Panc1 (cell line): ENCODE data around the gene RALGAPB. TPM values are rescaled to one million over a fixed set of nuclear protein-coding genes. Genes with fewer than 3 reads are reported as not detected.

Experiments used
- ATAC-seq: fragments of 200-7000 bp; cut with Tn5 transposase; 2 replicates; pipeline ENCODE4 v1.9.1; 2020; ENCODE audit warnings: mild to moderate bottlenecking, moderate library complexity
- BruUV-seq: library from RNA; stranded (reverse); fragments of 400-500 nt; replicated peaks from 2 replicates; lab custom pipeline; 2021; lab: Mats Ljungman, UMichigan
- CTCF ChIA-PET: fragments of 300-600 bp; sonication (Branson Sonifier 250); formaldehyde crosslinking; loops from one replicate; lab custom pipeline; 2022; ENCODE audit warnings: antibody characterized with exemption; lab: Charles Lee
- POLR2A ChIA-PET: fragments of 300-600 bp; sonication (Branson Sonifier 250); formaldehyde crosslinking; loops from one replicate; lab custom pipeline; 2022; ENCODE audit warnings: antibody characterized with exemption; lab: Charles Lee
- DNase-seq: peaks from one replicate; pipeline ENCODE4 v3.0.0-alpha.2; 2010; ENCODE audit warnings: low read depth, low spot score
- H3K27ac ChIP-seq: 2 replicates; pipeline ENCODE4 v1.5.1; 2011; ENCODE audit warnings: mild to moderate bottlenecking, low read length, inconsistent platforms
- H3K27me3 ChIP-seq: fragments of 200-500 bp; sonication (Bioruptor generic); 2 replicates; pipeline ENCODE4 v1.6.0; 2014; ENCODE audit warnings: low read length, inconsistent platforms; ENCODE audit not compliant: control insufficient read depth, insufficient read depth
- H3K36me3 ChIP-seq: fragments of 200-500 bp; sonication (Bioruptor generic); 2 replicates; pipeline ENCODE4 v1.5.1; 2014; ENCODE audit warnings: inconsistent platforms, mild to moderate bottlenecking, low read length, moderate library complexity; ENCODE audit not compliant: control insufficient read depth, insufficient read depth
- H3K4me1 ChIP-seq: 2 replicates; pipeline ENCODE4 v1.5.1; 2011; ENCODE audit warnings: inconsistent platforms, mild to moderate bottlenecking, low read length, moderate library complexity; ENCODE audit not compliant: control insufficient read depth, insufficient read depth
- H3K4me3 ChIP-seq, 2 experiments: 2 replicates each; pipeline ENCODE4 v1.5.1; 2011 to 2012; ENCODE audit warnings: low read depth in 2 of 2, low read length in 2 of 2, mild to moderate bottlenecking in 2 of 2, inconsistent platforms in 1 of 2, moderate library complexity in 1 of 2
- H3K9me3 ChIP-seq: fragments of 200-500 bp; sonication (Bioruptor generic); 2 replicates; pipeline ENCODE4 v1.5.1; 2014; ENCODE audit warnings: low read depth, mild to moderate bottlenecking, inconsistent platforms, low read length, moderate library complexity; ENCODE audit not compliant: control insufficient read depth, insufficient read depth
- CTCF ChIP-seq: fragments of 450-650 bp; IDR thresholded peaks from 2 replicates; pipeline ENCODE4 v1.5.1; 2017; ENCODE audit warnings: mild to moderate bottlenecking
- POLR2AphosphoS5 ChIP-seq: IDR thresholded peaks from 2 replicates; pipeline ENCODE4 v1.6.1; 2012; ENCODE audit warnings: mild to moderate bottlenecking, low read depth, low read length, moderate library complexity
- SIN3A ChIP-seq: IDR thresholded peaks from 2 replicates; pipeline ENCODE4 v1.6.1; 2012; ENCODE audit warnings: low read depth, mild to moderate bottlenecking, low read length, moderate library complexity, borderline replicate concordance; ENCODE audit not compliant: insufficient read depth
- TCF7L2 ChIP-seq: IDR thresholded peaks from 2 replicates; pipeline ENCODE4 v1.6.1; 2011; ENCODE audit warnings: mild to moderate bottlenecking, low read depth, low read length, inconsistent platforms
- in situ Hi-C: cut with HindIII; loops from 2 replicates; pipeline ENCODE4 v1.10.0; 2016; ENCODE audit warnings: low sequenced_read_pairs, low pct_unique_long_range_greater_than_20kb
- intact Hi-C: fragments of 100-400 bp; cut with micrococcal nuclease; formaldehyde crosslinking; loops from one replicate; pipeline ENCODE4 v1.10.0; 2022; ENCODE audit not compliant: unreplicated experiment
- total RNA-seq: library from RNA; stranded (reverse); gene quantifications from one replicate; pipeline ENCODE4 v1.2.1, GENCODE V29; 2021; ENCODE audit not compliant: unreplicated experiment
- TF ChIP-seq, protein P1 (sequence below), 2 experiments: IDR thresholded peaks; 2 replicates each; pipeline ENCODE4 v1.6.1; 2011 to 2012; ENCODE audit warnings: low read depth in 2 of 2, control low read depth in 1 of 2, low read length in 1 of 2, mild to moderate bottlenecking in 1 of 2, moderate library complexity in 1 of 2; ENCODE audit not compliant: insufficient read depth in 1 of 2

The RALGAPB gene
- total RNA-seq, 1 experiment from 2014 or later, result 33.1 TPM

DNA sequence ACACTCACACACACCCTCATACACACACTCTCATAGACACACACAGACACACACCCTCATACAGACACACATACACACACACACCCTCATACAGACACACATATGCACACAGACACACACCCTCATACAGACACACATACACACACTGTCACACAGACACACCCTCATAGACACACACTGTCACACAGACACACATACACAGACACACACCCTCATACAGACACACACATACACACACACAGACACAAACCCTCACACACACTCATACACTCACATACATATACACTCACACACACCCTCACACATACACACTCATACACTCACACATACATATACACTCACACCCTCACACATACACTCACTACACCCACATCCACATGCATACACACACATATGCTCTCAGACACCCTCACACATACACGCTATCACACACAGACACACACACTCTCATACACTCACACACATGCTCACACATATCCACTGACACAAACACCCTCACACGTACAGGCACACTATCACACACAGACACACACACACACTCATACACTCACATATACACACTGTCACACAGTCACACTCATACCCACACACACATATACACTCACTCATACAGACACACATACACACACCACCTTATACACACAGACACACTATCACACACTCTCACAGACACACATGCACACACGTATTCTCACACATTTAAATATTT lies 117.5 kb downstream of the RALGAPB start:
- DNase-seq (no peak), ATAC-seq (no peak)
- H3K4me3 ChIP-seq, result no peak overlapping the region
- H3K27me3 ChIP-seq, result no peaks in the 10 kb centered on the region
- POLR2A ChIA-PET, result no interaction called here
- H3K9me3 ChIP-seq, result no peaks in the 10 kb centered on the region
- CTCF ChIA-PET, result no interaction called here
- H3K27ac ChIP-seq, result no peak overlapping the region
- in situ Hi-C loops, result no loop called here
- no TSS peak for BruUV-seq
- no peaks in the 10 kb centered on the region for H3K36me3 ChIP-seq
- TF ChIP-seq, protein P1, sequence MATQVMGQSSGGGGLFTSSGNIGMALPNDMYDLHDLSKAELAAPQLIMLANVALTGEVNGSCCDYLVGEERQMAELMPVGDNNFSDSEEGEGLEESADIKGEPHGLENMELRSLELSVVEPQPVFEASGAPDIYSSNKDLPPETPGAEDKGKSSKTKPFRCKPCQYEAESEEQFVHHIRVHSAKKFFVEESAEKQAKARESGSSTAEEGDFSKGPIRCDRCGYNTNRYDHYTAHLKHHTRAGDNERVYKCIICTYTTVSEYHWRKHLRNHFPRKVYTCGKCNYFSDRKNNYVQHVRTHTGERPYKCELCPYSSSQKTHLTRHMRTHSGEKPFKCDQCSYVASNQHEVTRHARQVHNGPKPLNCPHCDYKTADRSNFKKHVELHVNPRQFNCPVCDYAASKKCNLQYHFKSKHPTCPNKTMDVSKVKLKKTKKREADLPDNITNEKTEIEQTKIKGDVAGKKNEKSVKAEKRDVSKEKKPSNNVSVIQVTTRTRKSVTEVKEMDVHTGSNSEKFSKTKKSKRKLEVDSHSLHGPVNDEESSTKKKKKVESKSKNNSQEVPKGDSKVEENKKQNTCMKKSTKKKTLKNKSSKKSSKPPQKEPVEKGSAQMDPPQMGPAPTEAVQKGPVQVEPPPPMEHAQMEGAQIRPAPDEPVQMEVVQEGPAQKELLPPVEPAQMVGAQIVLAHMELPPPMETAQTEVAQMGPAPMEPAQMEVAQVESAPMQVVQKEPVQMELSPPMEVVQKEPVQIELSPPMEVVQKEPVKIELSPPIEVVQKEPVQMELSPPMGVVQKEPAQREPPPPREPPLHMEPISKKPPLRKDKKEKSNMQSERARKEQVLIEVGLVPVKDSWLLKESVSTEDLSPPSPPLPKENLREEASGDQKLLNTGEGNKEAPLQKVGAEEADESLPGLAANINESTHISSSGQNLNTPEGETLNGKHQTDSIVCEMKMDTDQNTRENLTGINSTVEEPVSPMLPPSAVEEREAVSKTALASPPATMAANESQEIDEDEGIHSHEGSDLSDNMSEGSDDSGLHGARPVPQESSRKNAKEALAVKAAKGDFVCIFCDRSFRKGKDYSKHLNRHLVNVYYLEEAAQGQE (IDR thresholded peaks at IDR 0.05; ENCODE audit: insufficient read depth in 1 of 2, low read depth in 2 of 2, low read length in 1 of 2), result no peak
- TF ChIP-seq POLR2AphosphoS5 (no peak), TCF7L2 (no peak), SIN3A (no peak), CTCF (no peak)
- intact Hi-C loops, result no loop called here
- H3K4me1 ChIP-seq, result no peaks in the 10 kb centered on the region

DNA sequence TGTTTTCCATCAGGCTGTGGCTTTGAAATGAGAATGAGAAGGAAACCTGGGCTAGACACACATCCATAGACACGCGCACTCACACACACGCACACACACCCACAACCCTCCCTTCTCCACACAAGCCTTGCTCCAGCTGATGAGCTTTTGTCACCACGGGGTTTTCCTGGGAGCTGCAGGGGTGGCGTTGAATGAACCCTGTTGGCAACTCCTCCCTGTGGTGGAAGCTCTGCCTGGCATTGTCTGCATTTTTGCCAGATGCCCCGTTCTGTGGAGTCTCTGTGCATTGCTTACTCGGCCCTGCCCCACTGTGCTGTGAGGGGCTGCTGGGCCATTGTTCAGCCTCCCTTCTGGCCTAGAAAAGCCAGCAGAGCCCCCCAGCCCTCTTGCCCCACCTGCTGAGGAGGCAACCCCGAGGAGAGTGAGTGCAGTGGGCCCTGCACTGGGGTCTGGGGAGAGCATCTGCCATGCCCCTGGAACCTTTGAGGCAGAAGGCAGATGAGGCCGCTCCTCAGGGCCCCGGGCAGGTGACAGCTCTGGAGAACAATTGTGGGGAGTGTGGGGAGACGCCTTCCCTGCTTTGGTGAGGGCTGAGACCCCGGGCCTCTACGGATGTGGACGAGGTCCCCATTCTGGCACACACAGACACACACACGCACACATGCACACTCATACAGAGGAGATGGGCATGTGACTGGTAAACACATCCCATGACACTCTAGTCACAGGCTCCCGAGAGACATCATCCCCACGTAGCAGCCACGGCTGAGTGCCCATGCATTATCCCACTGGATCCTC lies 118.2 kb downstream of the RALGAPB start:
- no peaks in the 10 kb centered on the region for H3K27me3 ChIP-seq
- no peak overlapping the region for H3K4me3 ChIP-seq
- ATAC-seq (peak; percentile 53; the same call in 1 of the 2 replicates), DNase-seq (no peak)
- TF ChIP-seq TCF7L2, result no peak
- TF ChIP-seq, protein P1 (IDR thresholded peaks at IDR 0.05; ENCODE audit: insufficient read depth in 1 of 2, low read depth in 2 of 2, low read length in 1 of 2), result no peak
- no peak for TF ChIP-seq CTCF
- no peak for TF ChIP-seq POLR2AphosphoS5
- TF ChIP-seq SIN3A, result no peak
- H3K4me1 ChIP-seq, result no peaks in the 10 kb centered on the region
- H3K9me3 ChIP-seq, result no peaks in the 10 kb centered on the region
- POLR2A ChIA-PET, result no interaction called here
- intact Hi-C loops (no loop called here), in situ Hi-C loops (no loop called here)
- H3K36me3 ChIP-seq, result no peaks in the 10 kb centered on the region
- CTCF ChIA-PET, result no interaction called here
- no TSS peak for BruUV-seq
- H3K27ac ChIP-seq, result no peak overlapping the region
